ENCODE results near the gene LIMCH1.

DNA sequence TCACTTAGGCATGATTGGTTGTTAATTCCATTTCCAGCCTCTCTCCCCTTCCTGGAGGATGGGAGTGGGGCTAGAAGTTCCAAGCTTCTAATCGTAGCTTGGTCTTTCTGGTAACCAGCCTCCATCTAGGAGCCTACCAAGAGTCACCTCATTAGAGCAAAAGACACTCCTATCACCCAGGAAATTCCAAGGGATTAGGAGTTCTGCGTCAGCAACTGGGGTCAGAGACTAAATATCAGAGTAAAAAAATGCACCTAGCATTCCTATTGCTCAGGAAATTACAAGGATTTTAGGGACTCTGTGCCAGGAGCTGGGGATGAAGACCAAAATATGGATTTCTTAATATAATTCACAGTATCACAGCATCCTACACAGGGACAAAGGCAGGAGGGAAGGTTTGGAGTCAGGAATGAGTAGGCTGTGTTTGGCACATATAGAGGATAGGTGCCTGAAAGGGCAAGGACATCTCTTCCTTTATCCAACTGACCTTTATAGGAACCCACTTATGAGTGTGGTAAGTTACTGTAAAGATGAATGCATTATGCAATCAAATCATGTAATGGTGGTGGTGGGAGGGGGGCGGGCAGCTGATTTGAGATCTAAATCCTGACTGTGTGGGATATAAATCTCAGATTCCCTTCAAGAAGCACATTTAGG lies 30.5 kb upstream of the LIMCH1 start:
- no peak for TF ChIP-seq POLR2A (IDR thresholded peaks at IDR 0.05)
- TF ChIP-seq, protein P1, sequence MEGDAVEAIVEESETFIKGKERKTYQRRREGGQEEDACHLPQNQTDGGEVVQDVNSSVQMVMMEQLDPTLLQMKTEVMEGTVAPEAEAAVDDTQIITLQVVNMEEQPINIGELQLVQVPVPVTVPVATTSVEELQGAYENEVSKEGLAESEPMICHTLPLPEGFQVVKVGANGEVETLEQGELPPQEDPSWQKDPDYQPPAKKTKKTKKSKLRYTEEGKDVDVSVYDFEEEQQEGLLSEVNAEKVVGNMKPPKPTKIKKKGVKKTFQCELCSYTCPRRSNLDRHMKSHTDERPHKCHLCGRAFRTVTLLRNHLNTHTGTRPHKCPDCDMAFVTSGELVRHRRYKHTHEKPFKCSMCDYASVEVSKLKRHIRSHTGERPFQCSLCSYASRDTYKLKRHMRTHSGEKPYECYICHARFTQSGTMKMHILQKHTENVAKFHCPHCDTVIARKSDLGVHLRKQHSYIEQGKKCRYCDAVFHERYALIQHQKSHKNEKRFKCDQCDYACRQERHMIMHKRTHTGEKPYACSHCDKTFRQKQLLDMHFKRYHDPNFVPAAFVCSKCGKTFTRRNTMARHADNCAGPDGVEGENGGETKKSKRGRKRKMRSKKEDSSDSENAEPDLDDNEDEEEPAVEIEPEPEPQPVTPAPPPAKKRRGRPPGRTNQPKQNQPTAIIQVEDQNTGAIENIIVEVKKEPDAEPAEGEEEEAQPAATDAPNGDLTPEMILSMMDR (IDR thresholded peaks at IDR 0.05) = no peak

Measured in testis (tissue), 2 donors.